Astrocyte of the spinal cord (primary cell): ENCODE measurements around the gene BDNF.
"Not testable (repeated sequence)": the region's sequence is repeated elsewhere in the genome, so short reads cannot be mapped to it uniquely, and the experiment has no call there.

ENCODE experiments used
- DNase-seq: peaks from one replicate; pipeline ENCODE4 v3.0.0; 2011; ENCODE audit warnings: low read depth, low spot score
- H3K4me3 ChIP-seq: 2 replicates; pipeline ENCODE4 v1.5.1; 2011; ENCODE audit warnings: low read depth, mild to moderate bottlenecking, low read length, moderate library complexity
- CTCF ChIP-seq: IDR thresholded peaks from 2 replicates; pipeline ENCODE4 v1.5.1; 2012; ENCODE audit warnings: low read depth, mild to moderate bottlenecking, low read length, inconsistent platforms
- in situ Hi-C: cut with HindIII; loops from 2 replicates; pipeline ENCODE4 v1.10.0; 2017; ENCODE audit warnings: low sequenced_read_pairs

Gene BDNF

GRCh38 chr11:27640954-27641353 is 59.3 kb downstream of the BDNF start:
- in situ Hi-C loops = no loop called here
- no peak for TF ChIP-seq CTCF
- no peak for DNase-seq
- H3K4me3 ChIP-seq = no peak overlapping the region

GRCh38 chr11:27635567-27636037 is 64.7 kb downstream of the BDNF start:
- no peak overlapping the region for H3K4me3 ChIP-seq
- no peak for DNase-seq
- in situ Hi-C loops = no loop called here
- no peak for TF ChIP-seq CTCF

GRCh38 chr11:27634776-27635175 is 65.5 kb downstream of the BDNF start:
- in situ Hi-C loops, H3K4me3 ChIP-seq, DNase-seq: not testable (repeated sequence)

GRCh38 chr11:27634282-27634681 is 66.0 kb downstream of the BDNF start:
- DNase-seq, H3K4me3 ChIP-seq, in situ Hi-C loops: not testable (repeated sequence)

- H3K4me3 ChIP-seq = not testable (repeated sequence)
These were observed 71.2 kb downstream of the BDNF start for GRCh38 chr11:27629023-27629422.

GRCh38 chr11:27627979-27628378 is 72.3 kb downstream of the BDNF start:
- in situ Hi-C loops = no loop called here
- TF ChIP-seq CTCF = no peak
- DNase-seq = no peak
- no peak overlapping the region for H3K4me3 ChIP-seq

More at GRCh38 chr11:27629023-27629422, 71.2 kb downstream of the BDNF start:
- DNase-seq, in situ Hi-C loops: not testable (repeated sequence)

GRCh38 chr11:27626938-27627586 is 73.2 kb downstream of the BDNF start:
- TF ChIP-seq CTCF = no peak
- H3K4me3 ChIP-seq = no peak overlapping the region
- DNase-seq = no peak
- in situ Hi-C loops = no loop called here

- TF ChIP-seq CTCF = no peak
- in situ Hi-C loops = no loop called here
These were observed 73.9 kb downstream of the BDNF start for GRCh38 chr11:27626269-27626937.

More at GRCh38 chr11:27626269-27626937, 73.9 kb downstream of the BDNF start:
- no peak overlapping the region for H3K4me3 ChIP-seq
- no peak for DNase-seq
